K562 (cell line): Measurements from ENCODE around the gene GPR25.

Experiments
- CTCF ChIP-seq, 3 experiments: IDR thresholded peaks in 2 of 3; conservative IDR thresholded peaks in 1 of 3; 2 replicates each; pipeline ENCODE4 v1.5.1; 2011 to 2012; ENCODE audit warnings: low read length in 3 of 3, mild to moderate bottlenecking in 3 of 3, control low read depth in 2 of 3, improper control_type of control experiment in 1 of 3, inconsistent platforms in 1 of 3, low read depth in 1 of 3, mixed read lengths in 1 of 3, moderate library complexity in 1 of 3; ENCODE audit not compliant: insufficient read depth in 2 of 3
- CXXC5 ChIP-seq: fragments of 250-450 bp; sonication (Bioruptor Pico); IDR thresholded peaks from 2 replicates; pipeline ENCODE4 v1.8.0; 2022; ENCODE audit warnings: inconsistent platforms, mild to moderate bottlenecking, moderate library complexity
- KLF10 ChIP-seq: fragments of 250-450 bp; sonication (Bioruptor Pico); IDR thresholded peaks from 2 replicates; pipeline ENCODE4 v1.6.1; 2021; ENCODE audit warnings: matching md5 sums
- MAX ChIP-seq: sonication (generic); formaldehyde crosslinking; IDR thresholded peaks from 2 replicates; pipeline ENCODE4 v1.9.0; 2022; ENCODE audit warnings: mild to moderate bottlenecking, missing genetic modification reagents
- MYBL2 ChIP-seq, 2 experiments: fragments of 450-650 bp in 1 of 2; sonication (generic) in 1 of 2; formaldehyde crosslinking in 1 of 2; IDR thresholded peaks; 2 replicates each; pipeline versions ENCODE4 v1.6.1 to v1.8.1; 2017 to 2022; ENCODE audit warnings: borderline replicate concordance in 1 of 2, inconsistent platforms in 1 of 2, low read depth in 1 of 2, mild to moderate bottlenecking in 1 of 2, missing genetic modification reagents in 1 of 2, moderate library complexity in 1 of 2
- NFE2 ChIP-seq: IDR thresholded peaks from 2 replicates; pipeline ENCODE4 v1.6.1; 2014; ENCODE audit warnings: antibody characterized with exemption, low read depth
- POLR2A ChIP-seq: fragments of 450-650 bp; conservative IDR thresholded peaks from 2 replicates; pipeline ENCODE4 v1.6.1; 2016
- POLR2AphosphoS5 ChIP-seq: IDR thresholded peaks from 2 replicates; pipeline ENCODE4 v1.6.1; 2011; ENCODE audit warnings: mild to moderate bottlenecking, low read depth, low read length, moderate library complexity; ENCODE audit not compliant: control insufficient read depth, insufficient read depth
- THRB ChIP-seq: fragments of 450-650 bp; formaldehyde crosslinking; conservative IDR thresholded peaks from 2 replicates; pipeline ENCODE4 v1.4.0; 2022; ENCODE audit warnings: mild to moderate bottlenecking, missing genetic modification characterization

GRCh38 chr1:200856716-200857357, 15.9 kb upstream of the GPR25 start:
- TF ChIP-seq CXXC5: no peak
- TF ChIP-seq KLF10 (CRISPR knock-in tag): no peak
- TF ChIP-seq CTCF (IDR thresholded peaks at IDR 0.05 in 2 of 3, conservative IDR thresholded peaks at IDR 0.05 in 1 of 3; ENCODE audit: insufficient read depth in 2 of 3, low read depth in 1 of 3, low read length in 3 of 3): no peak
- TF ChIP-seq NFE2: no peak
- no peak for TF ChIP-seq THRB
- TF ChIP-seq MAX (CRISPR knock-in tag): no peak
- no peak for TF ChIP-seq POLR2A
- no peak for TF ChIP-seq MYBL2 (IDR thresholded peaks at IDR 0.05; ENCODE audit: low read depth)
- TF ChIP-seq MYBL2 (CRISPR knock-in tag; IDR thresholded peaks at IDR 0.05; ENCODE audit: borderline replicate concordance): no peak
- TF ChIP-seq POLR2AphosphoS5: no peak
